CD4-positive, alpha-beta T cell (primary cell): ENCODE results near the gene KCNMA1. TPM values are rescaled to one million over a fixed set of nuclear protein-coding genes. Genes with fewer than 3 reads are reported as not detected.

ENCODE experiments used
- ATAC-seq: fragments of 200-7000 bp; cut with Tn5 transposase; one replicate; pipeline ENCODE4 v1.10.0; 2022; ENCODE audit warnings: mild to moderate bottlenecking; ENCODE audit not compliant: poor library complexity
- CTCF ChIA-PET: fragments of 350-600 bp; sonication (Branson Sonifier 250); formaldehyde crosslinking; loops from one replicate; lab custom pipeline; 2021; ENCODE audit warnings: antibody characterized with exemption, inconsistent platforms; lab: Charles Lee
- POLR2A ChIA-PET: fragments of 350-600 bp; sonication (Branson Sonifier 250); formaldehyde crosslinking; loops from one replicate; lab custom pipeline; 2021; ENCODE audit warnings: antibody characterized with exemption, inconsistent platforms; lab: Charles Lee
- DNase-seq, 14 experiments: peaks; one replicate each; pipeline ENCODE4 v3.0.0-alpha.2; 2013 to 2020; ENCODE audit warnings: mixed read lengths in 2 of 14
- H3K27ac ChIP-seq, 2 donors: one replicate each; pipeline versions ENCODE4 v1.5.1 to v1.7.0; 2013; ENCODE audit warnings: low read length in 2 of 2, low read depth in 1 of 2, mild to moderate bottlenecking in 1 of 2
- H3K27me3 ChIP-seq, 2 experiments: 1 replicate in 1 of 2; 2 replicates in 1 of 2; pipeline versions ENCODE4 v1.6.1 to v1.7.0; 2013; ENCODE audit warnings: low read length in 2 of 2, control low read depth in 1 of 2, mild to moderate bottlenecking in 1 of 2, moderate library complexity in 1 of 2; ENCODE audit not compliant: insufficient read depth in 2 of 2, control insufficient read depth in 1 of 2
- H3K36me3 ChIP-seq: one replicate; pipeline ENCODE4 v1.6.1; 2013; ENCODE audit warnings: low read length, control low read depth; ENCODE audit not compliant: insufficient read depth
- H3K4me1 ChIP-seq: one replicate; pipeline ENCODE4 v1.6.1; 2013; ENCODE audit warnings: low read length, control low read depth; ENCODE audit not compliant: insufficient read depth
- H3K4me3 ChIP-seq: one replicate; pipeline ENCODE4 v1.5.1; 2013; ENCODE audit warnings: mild to moderate bottlenecking, low read length, moderate library complexity
- H3K9me3 ChIP-seq, 2 experiments: 1 replicate in 1 of 2; 2 replicates in 1 of 2; pipeline versions ENCODE4 v1.6.1 to v1.7.0; 2013; ENCODE audit warnings: low read length in 2 of 2, mild to moderate bottlenecking in 2 of 2, control low read depth in 1 of 2, moderate library complexity in 1 of 2; ENCODE audit not compliant: control insufficient read depth in 1 of 2, insufficient read depth in 1 of 2
- H3K27ac Mint-ChIP-seq: one replicate; pipeline ENCODE4 v1.8.0; 2020; ENCODE audit warnings: mixed read lengths
- H3K27me3 Mint-ChIP-seq: one replicate; pipeline ENCODE4 v1.8.0; 2021; ENCODE audit warnings: mixed read lengths
- H3K36me3 Mint-ChIP-seq: one replicate; pipeline ENCODE4 v1.8.0; 2021; ENCODE audit warnings: low read depth, mixed read lengths
- H3K4me1 Mint-ChIP-seq: one replicate; pipeline ENCODE4 v1.8.0; 2021; ENCODE audit warnings: low read depth, mixed read lengths
- H3K4me3 Mint-ChIP-seq: one replicate; pipeline ENCODE4 v1.8.0; 2020; ENCODE audit warnings: mild to moderate bottlenecking, mixed read lengths
- H3K9me3 Mint-ChIP-seq: one replicate; pipeline ENCODE4 v1.8.0; 2020; ENCODE audit warnings: mixed read lengths
- intact Hi-C, 2 experiments: fragments of 100-400 bp; cut with DNase I in 1 of 2; cut with micrococcal nuclease in 1 of 2; formaldehyde crosslinking; loops; one replicate each; pipeline versions ENCODE4 v1.15.1 to v1.9.0; 2023 to 2025; cut with DNase I, micrococcal nuclease
- total RNA-seq, 174 experiments: library from RNA in 2 of 174; stranded (reverse) in 2 of 174; gene quantifications; one replicate each; pipeline ENCODE4 v1.2.3 and lab custom pipeline; 2021 to 2026
- TF ChIP-seq, protein P1 (sequence below): fragments of 200-600 bp; IDR thresholded peaks from one replicate; pipeline ENCODE4 v1.8.0; 2022; ENCODE audit warnings: antibody characterized with exemption, mild to moderate bottlenecking

The KCNMA1 gene
- total RNA-seq, 2 experiments from 2014 or later: not detected

DNA sequence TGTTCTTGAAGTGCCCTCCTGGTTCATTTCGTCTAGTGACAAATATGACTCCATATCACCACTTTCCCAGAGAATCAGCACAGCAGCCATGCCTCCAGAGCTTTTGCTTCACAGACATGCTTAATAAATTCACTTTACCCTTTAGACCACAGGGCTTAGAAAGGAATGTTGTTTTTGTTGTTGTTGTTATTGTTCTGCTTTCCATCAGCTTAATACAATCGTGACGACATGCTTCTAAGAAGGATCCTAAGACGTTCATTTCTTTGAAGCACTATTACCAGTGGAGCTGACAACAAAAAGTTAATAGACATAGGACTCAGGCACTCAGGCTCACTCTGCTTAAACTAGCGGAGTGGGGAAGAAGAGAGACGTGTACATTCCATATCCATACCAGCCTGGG is 418.6 kb downstream of the KCNMA1 start:
- H3K36me3 ChIP-seq: no peaks in the 10 kb centered on the region
- no peak overlapping the region for H3K4me3 Mint-ChIP-seq
- intact Hi-C loops: no loop called here
- H3K36me3 Mint-ChIP-seq: no peaks in the 10 kb centered on the region
- CTCF ChIA-PET: no interaction called here
- no peak overlapping the region for H3K4me3 ChIP-seq
- no peaks in the 10 kb centered on the region for H3K27me3 ChIP-seq
- TF ChIP-seq, protein P1, sequence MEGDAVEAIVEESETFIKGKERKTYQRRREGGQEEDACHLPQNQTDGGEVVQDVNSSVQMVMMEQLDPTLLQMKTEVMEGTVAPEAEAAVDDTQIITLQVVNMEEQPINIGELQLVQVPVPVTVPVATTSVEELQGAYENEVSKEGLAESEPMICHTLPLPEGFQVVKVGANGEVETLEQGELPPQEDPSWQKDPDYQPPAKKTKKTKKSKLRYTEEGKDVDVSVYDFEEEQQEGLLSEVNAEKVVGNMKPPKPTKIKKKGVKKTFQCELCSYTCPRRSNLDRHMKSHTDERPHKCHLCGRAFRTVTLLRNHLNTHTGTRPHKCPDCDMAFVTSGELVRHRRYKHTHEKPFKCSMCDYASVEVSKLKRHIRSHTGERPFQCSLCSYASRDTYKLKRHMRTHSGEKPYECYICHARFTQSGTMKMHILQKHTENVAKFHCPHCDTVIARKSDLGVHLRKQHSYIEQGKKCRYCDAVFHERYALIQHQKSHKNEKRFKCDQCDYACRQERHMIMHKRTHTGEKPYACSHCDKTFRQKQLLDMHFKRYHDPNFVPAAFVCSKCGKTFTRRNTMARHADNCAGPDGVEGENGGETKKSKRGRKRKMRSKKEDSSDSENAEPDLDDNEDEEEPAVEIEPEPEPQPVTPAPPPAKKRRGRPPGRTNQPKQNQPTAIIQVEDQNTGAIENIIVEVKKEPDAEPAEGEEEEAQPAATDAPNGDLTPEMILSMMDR: no peak
- no peaks in the 10 kb centered on the region for H3K9me3 ChIP-seq
- DNase-seq (no peak), ATAC-seq (no peak)
- H3K27ac ChIP-seq: no peak overlapping the region
- no peak overlapping the region for H3K27ac Mint-ChIP-seq
- H3K27me3 Mint-ChIP-seq: peaks cover 37% of the 10 kb centered on the region
- H3K4me1 Mint-ChIP-seq: no peaks in the 10 kb centered on the region
- POLR2A ChIA-PET: no interaction called here
- H3K4me1 ChIP-seq: no peaks in the 10 kb centered on the region
- no peaks in the 10 kb centered on the region for H3K9me3 Mint-ChIP-seq

DNA sequence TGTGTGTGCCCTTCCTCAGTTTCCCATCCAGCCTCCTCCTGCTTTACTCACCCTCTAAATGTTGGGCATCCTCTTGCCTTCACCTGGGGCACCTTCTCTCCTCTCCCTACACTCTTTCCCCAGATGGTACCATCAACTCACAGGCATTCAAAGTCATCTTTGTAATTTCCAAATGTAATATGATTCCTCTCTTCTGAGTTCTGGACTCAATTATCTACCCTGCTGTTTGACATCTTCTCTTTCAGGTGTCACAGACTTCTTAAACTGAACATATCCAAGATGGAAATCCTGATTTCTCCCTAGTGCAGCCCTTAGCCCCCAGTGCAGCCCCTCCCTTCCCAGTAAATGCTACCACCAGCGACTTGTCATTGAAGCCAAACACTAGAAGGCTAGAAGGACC is 422.8 kb downstream of the KCNMA1 start:
- no peak overlapping the region for H3K4me3 ChIP-seq
- intact Hi-C loops: no loop called here

GRCh38 chr10:77212632-77213031 is 425.0 kb downstream of the KCNMA1 start:
- Mint-ChIP-seq H3K36me3 (no peaks in the 10 kb centered on the region), H3K27ac (no peak overlapping the region), H3K27me3 (peaks cover 12% of the 10 kb centered on the region), H3K4me1 (no peaks in the 10 kb centered on the region), H3K4me3 (no peak overlapping the region), H3K9me3 (no peaks in the 10 kb centered on the region)
- Histone ChIP-seq H3K4me1 (no peaks in the 10 kb centered on the region), H3K27ac (no peak overlapping the region), H3K27me3 (peaks cover 0 to 4% of the 10 kb centered on the region in 2 experiments), H3K9me3 (no peaks in the 10 kb centered on the region), H3K4me3 (no peak overlapping the region), H3K36me3 (no peaks in the 10 kb centered on the region)
- POLR2A ChIA-PET: no interaction called here
- no peak for ATAC-seq
- CTCF ChIA-PET: no interaction called here
- DNase-seq: no peak
- TF ChIP-seq, protein P1: no peak
- intact Hi-C loops: no loop called here

More for the DNA sequence above, 422.8 kb downstream of the KCNMA1 start:
- ChIA-PET POLR2A (no interaction called here), CTCF (no interaction called here)
- Mint-ChIP-seq H3K9me3 (no peaks in the 10 kb centered on the region), H3K27me3 (peaks cover 18% of the 10 kb centered on the region), H3K36me3 (no peaks in the 10 kb centered on the region), H3K27ac (no peak overlapping the region), H3K4me3 (no peak overlapping the region), H3K4me1 (no peaks in the 10 kb centered on the region)
- Histone ChIP-seq H3K27ac (no peak overlapping the region), H3K27me3 (no peaks in the 10 kb centered on the region), H3K4me1 (no peaks in the 10 kb centered on the region), H3K9me3 (no peaks in the 10 kb centered on the region), H3K36me3 (no peaks in the 10 kb centered on the region)
- no peak for DNase-seq
- TF ChIP-seq, protein P1: no peak
- ATAC-seq: no peak
